T47D (cell line): ENCODE measurements around the gene CC2D2A.

ENCODE experiments used
- DNase-seq, 2 experiments: peaks; one replicate each; pipeline versions ENCODE4 v3.0.0 to v3.0.0-alpha.2; 2011 to 2012; ENCODE audit warnings: low read depth in 1 of 2, low spot score in 1 of 2
- JUND ChIP-seq: IDR thresholded peaks from 2 replicates; pipeline ENCODE4 v1.6.1; 2012; ENCODE audit warnings: low read depth
- in situ Hi-C: cut with HindIII; loops from 2 replicates; pipeline ENCODE4 v1.10.0; 2016; ENCODE audit warnings: low sequenced_read_pairs, low pct_unique_long_range_greater_than_20kb

Gene CC2D2A

GRCh38 chr4:15556511-15557092 lies 86.9 kb downstream of the CC2D2A start:
- in situ Hi-C loops: no loop called here
- TF ChIP-seq JUND: no peak
- no peak for DNase-seq

GRCh38 chr4:15557786-15558550 lies 88.3 kb downstream of the CC2D2A start:
- TF ChIP-seq JUND: no peak
- in situ Hi-C loops: no loop called here
- DNase-seq: no peak

- in situ Hi-C loops: no loop called here
- TF ChIP-seq JUND: no peak
- DNase-seq: no peak
Measured at GRCh38 chr4:15558561-15558960, 88.9 kb downstream of the CC2D2A start.

GRCh38 chr4:15562114-15562513 lies 92.4 kb downstream of the CC2D2A start:
- in situ Hi-C loops: no loop called here
- TF ChIP-seq JUND: no peak
- no peak for DNase-seq

GRCh38 chr4:15562623-15563022 lies 92.9 kb downstream of the CC2D2A start:
- no peak for DNase-seq
- in situ Hi-C loops: no loop called here
- no peak for TF ChIP-seq JUND

GRCh38 chr4:15563871-15564270 lies 94.2 kb downstream of the CC2D2A start:
- DNase-seq: no peak
- in situ Hi-C loops: no loop called here
- TF ChIP-seq JUND: no peak

- in situ Hi-C loops: no loop called here
- TF ChIP-seq JUND: no peak
- no peak for DNase-seq
Measured at GRCh38 chr4:15568821-15569220, 99.1 kb downstream of the CC2D2A start.

GRCh38 chr4:15569746-15570145 lies 100.1 kb downstream of the CC2D2A start:
- no peak for TF ChIP-seq JUND
- no peak for DNase-seq

GRCh38 chr4:15575966-15576365 lies 106.3 kb downstream of the CC2D2A start:
- DNase-seq: no peak
- TF ChIP-seq JUND: no peak
- in situ Hi-C loops: no loop called here

More at GRCh38 chr4:15569746-15570145, 100.1 kb downstream of the CC2D2A start:
- in situ Hi-C loops: no loop called here

- in situ Hi-C loops: no loop called here
- DNase-seq: no peak
- no peak for TF ChIP-seq JUND
Measured at GRCh38 chr4:15577508-15577907, 107.8 kb downstream of the CC2D2A start.

GRCh38 chr4:15584785-15585184 lies 115.1 kb downstream of the CC2D2A start:
- DNase-seq: no peak
- no peak for TF ChIP-seq JUND
- in situ Hi-C loops: no loop called here

GRCh38 chr4:15585331-15585730 lies 115.6 kb downstream of the CC2D2A start:
- DNase-seq: no peak
- in situ Hi-C loops: no loop called here
- TF ChIP-seq JUND: no peak

- no peak for DNase-seq
- no peak for TF ChIP-seq JUND
- in situ Hi-C loops: no loop called here
Measured at GRCh38 chr4:15586066-15586465, 116.4 kb downstream of the CC2D2A start.
